ENCODE data around the gene PITPNC1.
"Not testable (repeated sequence)": the region's sequence is repeated elsewhere in the genome, so short reads cannot be mapped to it uniquely, and the experiment has no call there.

Gene PITPNC1

GRCh38 chr17:67459985-67460384, 82.9 kb downstream of the PITPNC1 start:
- DNase-seq (ENCODE audit: low read depth in 3 of 3), result no peak

DNA sequence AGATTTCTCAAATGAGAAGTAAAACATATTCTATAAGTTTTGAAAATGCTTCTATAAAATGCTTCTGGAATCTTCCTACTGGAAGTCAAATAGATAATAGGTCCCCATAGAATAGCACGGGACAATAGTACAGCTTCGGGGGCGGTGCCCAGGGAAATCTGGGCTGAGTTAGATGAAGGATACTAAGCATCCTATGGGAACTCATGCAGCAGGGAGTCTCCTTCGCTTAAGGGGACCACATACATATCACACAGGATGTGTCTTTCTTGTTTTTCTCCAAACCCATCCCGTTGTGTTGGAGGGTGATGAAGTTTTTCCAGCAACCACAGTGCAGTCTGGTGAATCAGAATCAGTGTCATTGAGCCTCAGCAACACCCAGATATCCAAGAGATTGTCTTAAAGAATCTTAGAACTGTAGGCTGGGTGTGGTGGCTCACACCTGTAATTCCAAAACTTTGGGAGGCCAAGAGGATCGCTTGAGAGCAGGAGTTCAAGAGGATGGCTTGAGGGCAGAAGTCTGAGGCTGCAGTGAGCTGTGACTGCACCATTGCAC, 84.2 kb downstream of the PITPNC1 start:
- DNase-seq (ENCODE audit: low read depth in 3 of 3), result peak in 1 of 3 experiments; percentile 14

DNA sequence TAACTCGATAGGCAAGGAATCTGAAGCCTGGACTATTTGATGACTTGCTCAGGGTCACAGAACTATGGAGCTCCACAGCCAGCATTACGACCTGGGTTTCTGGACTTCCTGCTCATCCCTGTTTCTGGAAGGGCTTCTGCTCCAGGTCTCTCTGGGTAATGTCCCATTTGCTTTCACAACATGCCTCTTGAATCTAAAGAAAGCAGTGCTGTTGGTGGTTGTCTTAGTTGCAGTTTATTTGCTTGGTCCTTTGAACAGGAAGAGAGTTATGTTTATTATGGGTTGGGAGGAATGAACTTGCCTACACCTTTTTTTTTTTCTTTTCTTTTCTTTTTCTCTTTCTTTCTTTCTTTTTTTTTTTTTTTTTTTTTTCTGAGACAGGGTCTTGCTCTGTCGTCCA, 84.8 kb downstream of the PITPNC1 start:
- DNase-seq (ENCODE audit: low read depth in 3 of 3), result no peak

DNA sequence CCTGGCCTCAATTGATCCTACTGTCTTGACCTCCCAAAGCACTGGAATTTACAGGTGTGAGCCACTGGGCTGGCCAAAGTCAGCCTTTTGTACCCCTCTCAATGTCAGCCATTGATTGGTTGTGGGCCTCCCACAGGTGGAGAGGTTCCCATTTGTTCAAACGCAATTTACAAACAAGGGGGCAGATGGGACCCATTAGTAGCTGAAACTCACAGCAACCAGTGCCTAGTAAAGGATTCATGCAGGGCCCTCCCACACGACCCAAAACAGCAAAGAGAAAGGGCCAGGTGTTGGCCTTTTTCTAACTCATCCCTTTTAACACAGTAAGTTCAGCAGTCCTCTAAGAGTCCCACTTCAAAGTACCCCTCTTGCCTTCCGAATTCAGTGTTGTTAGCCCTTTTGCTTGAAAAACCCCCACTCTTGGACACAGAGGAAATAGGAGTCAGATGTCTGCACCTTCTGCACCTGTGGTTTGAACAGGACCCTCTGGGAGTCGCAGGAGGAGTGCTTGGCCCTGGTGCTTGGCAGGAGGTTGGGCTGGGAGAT, 89.2 kb downstream of the PITPNC1 start:
- no peak for DNase-seq (ENCODE audit: low read depth in 3 of 3)

DNA sequence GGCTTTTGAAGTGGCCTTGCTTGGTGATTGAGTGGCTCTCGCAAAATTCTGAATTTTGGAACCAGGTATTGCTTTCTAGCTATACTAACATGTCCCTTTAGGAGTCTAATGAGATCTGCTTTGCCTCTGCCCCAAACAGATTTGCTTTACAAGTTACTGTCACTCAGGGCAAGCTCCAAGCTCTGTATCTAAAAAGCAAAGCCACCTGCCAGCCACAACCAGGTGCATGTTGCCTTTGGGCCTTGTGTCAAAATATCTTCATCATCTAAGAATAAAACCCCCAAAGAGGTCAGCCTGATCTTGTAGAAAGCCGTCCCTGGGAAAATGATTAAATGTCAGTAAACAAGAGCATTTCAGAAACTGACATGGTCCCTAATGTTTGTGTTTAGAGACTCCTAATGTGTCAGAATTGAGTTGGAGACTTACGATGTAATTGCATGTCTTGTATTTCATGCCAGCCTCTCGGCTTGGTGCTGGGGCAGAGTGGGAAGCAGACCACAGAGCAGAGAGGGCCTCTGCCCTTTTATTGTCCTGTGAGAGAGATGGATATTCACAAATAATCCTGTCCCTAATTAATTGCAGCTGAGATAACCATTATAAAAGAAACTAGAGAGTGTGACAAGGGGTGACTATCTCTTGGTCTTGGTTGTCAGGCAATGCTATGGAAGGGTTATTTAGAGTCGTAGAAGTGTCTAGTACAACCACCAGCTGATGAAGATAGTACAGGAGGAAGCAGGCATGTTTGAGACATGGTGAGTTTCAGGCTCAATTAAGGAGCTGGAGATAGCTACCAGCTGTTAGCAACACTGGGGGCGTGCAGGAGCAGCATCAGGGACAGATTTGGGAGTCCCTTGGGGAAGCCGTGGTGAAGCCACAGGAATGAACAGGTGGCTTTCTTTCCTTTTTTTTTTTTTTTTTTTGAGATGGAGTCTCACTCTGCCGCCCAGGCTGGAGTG, 90.7 kb downstream of the PITPNC1 start:
- DNase-seq (ENCODE audit: low read depth in 3 of 3), result no peak

GRCh38 chr17:67469208-67469980, 92.3 kb downstream of the PITPNC1 start:
- no peak for DNase-seq (ENCODE audit: low read depth in 3 of 3)

- no peak for DNase-seq (ENCODE audit: low read depth in 3 of 3)
Observed at GRCh38 chr17:67470163-67470562, 93.1 kb downstream of the PITPNC1 start.

- no peak for DNase-seq (ENCODE audit: low read depth in 3 of 3)
Observed at GRCh38 chr17:67471118-67471517, 94.0 kb downstream of the PITPNC1 start.

DNA sequence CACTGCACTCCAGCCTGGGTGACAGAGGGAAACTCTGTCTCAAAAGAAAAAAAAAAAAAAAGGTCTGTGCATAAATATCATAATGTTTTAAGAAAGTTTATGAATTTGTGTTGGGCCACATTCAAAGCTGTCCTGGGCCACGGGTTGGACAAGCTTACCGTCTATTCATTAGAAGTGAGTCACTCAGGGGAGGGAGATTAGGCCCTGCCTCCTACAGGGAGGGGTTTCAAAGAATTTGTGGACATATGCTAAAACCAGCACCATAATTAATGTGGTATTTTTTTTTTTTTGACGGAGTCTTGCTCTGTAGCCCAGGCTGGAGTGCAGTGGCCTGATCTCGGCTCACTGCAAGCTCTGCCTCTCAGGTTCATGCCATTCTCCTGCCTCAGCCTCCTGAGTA, 95.5 kb downstream of the PITPNC1 start:
- DNase-seq (ENCODE audit: low read depth in 3 of 3), result not testable (repeated sequence)

DNA sequence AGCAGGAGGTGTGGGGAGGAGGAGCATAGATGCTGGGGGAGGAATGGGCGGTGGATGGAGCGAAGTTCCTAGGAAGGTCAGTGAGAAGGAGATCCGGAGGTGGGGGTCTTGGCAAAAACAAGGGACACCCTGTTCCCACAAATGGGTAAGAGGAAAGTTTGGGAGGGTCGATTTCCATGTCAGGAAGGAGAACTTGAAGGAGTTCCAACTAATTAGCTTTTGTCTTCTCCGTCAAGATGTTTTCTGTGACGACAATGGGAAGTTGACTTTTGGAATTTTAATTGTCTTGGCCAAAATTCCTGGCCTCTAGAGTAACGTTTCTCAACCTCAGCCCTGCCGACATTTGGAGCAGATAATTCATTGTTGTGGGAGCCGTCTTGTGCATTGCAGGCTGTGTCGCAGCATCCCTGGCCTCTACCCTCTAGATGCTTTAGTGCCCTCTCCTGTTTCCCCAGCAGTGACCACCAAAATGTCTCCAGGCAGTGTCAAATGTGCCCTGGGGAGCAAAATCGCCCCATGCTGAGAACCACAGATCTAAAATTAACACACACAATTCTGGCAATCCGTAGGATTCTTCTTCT, 97.1 kb downstream of the PITPNC1 start:
- no peak for DNase-seq (ENCODE audit: low read depth in 3 of 3)

DNA sequence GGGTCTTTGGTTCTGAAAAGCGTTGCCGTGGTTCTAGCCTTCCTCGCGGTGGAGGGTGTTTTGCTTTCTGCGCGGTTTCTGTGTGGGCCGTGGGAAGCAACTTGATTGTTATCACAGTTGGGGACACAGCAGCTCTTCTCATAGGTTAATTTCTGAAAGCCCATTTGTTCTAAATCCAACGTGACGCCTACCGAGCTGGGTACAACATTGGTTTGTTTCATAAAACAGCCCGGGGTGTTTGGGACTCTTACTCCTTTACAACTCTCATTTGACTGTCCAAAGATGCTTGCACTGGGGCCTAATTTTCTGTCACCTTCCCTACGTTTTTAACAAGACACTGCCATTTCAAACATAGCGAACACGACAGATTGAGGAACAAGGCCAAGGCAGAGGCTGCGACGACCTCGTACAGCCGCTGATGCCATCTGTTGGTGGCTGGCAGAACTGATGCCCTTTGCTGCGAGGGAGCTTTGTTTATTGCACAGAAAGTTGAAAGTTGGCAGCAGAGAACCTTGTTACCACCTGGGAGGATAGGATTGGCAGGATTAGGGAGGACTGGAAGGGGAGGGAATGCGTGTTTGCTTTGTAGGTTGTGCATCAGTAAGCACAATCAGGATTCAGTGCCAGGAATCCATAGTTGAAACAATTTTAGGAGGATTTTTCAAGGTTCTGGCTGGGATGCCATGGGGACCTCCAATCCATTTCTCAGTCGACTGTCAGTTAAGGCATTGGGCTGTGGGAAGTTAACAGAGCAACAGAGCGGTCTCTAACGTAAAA, 98.3 kb downstream of the PITPNC1 start:
- peak; percentile 56 to 77 (median 74) for DNase-seq (ENCODE audit: low read depth in 3 of 3)

- no peak for DNase-seq (ENCODE audit: low read depth in 3 of 3)
Observed at GRCh38 chr17:67476787-67477335, 99.8 kb downstream of the PITPNC1 start.

GRCh38 chr17:67477687-67478086, 100.6 kb downstream of the PITPNC1 start:
- DNase-seq (ENCODE audit: low read depth in 3 of 3), result peak; percentile 23 to 45 (median 24)

DNA sequence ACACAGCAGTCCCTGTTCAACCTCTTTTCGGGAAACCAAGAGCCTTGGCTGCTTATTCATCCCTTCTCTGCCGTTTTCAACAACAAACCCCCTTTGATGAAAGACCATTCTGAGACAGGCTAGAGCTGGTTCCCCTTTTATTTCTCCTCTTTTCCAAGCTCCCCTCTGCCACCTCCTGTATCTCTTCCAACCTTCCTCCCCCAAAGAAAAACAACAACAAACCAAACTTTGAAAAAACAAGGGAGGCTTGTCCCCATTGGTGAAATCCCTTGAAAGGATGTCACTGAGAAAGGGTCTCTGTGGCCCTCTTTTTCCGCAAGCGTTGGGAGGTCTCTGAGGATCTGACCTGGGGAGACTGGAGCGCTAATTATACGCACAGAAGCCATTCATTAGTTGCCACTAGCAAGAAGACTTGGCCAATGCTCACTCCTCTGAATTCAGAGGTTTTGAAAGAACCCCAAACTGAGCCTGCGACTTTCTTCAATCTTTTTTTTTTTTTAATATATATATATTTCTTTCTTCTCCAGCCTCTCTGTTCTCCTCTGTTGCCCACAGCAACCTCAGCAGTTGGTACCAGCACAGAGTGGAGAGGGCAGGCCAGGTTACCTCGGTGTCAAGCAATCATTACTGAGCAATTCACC, 101.4 kb downstream of the PITPNC1 start:
- no peak for DNase-seq (ENCODE audit: low read depth in 3 of 3)

GRCh38 chr17:67479148-67479547, 102.1 kb downstream of the PITPNC1 start:
- no peak for DNase-seq (ENCODE audit: low read depth in 3 of 3)

DNA sequence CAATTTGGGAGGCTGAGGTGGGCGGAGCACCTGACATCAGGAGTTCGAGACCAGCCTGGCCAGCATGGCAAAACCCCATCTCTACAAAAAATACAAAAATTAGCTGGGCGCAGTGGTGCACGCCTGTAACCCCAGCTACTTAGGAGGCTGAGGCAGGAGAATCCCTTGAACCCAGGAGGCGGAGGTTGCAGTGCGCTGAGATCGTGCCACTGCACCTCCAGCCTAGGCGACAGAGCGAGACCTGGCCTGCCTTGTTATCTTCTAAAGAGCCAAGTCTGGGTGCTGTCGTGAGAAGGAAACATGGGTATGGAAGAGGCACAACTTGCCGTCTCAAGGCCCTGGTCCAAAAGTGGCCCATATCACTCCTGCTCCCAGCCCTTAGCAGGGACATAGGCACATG, 103.9 kb downstream of the PITPNC1 start:
- DNase-seq (ENCODE audit: low read depth in 3 of 3), result not testable (repeated sequence)

- DNase-seq (ENCODE audit: low read depth in 3 of 3), result no peak
Observed at GRCh38 chr17:67481808-67482207, 104.7 kb downstream of the PITPNC1 start.

DNA sequence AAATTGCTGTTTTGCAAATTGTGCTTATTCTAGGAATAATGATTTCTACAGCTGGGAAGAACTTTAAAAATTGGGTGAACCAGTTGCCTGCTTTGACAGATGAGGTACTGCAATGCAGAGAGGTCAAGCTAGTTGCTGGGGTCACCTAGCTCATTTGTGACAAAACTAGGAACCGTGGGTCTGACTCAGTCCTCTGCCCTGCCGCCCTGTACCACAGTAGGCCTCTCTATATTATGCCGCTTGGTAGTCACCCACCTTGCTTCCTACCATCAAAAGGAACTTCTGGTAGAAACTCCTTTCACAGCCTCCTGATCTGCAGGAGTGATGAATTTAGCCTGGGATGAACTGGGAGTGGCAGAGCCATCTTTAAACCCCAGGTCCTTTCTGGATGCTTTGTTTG, 105.7 kb downstream of the PITPNC1 start:
- DNase-seq (ENCODE audit: low read depth in 3 of 3), result no peak

DNA sequence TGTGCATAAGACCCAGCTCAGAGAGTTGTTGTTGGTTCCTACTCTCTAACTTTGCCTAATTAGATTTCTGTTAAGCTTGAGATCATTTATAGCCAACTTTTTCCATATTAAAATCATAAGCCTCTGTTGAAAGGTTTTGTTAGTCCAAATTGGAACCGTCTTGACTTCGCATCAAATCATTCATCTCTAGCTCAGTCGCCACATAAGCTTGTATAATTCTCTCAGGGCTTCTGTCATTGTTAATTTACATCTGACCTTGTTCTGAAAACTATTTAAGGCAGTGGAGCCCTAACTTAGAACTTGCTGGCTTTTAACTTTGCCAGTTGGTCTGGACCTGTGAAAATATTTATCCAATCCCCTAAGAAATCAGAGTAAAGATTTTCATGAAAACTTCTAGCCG, 107.2 kb downstream of the PITPNC1 start:
- no peak for DNase-seq (ENCODE audit: low read depth in 3 of 3)

- DNase-seq (ENCODE audit: low read depth in 3 of 3), result no peak
Observed at GRCh38 chr17:67485666-67486065, 108.6 kb downstream of the PITPNC1 start.

All from stimulated activated CD4-positive, alpha-beta T cell treated with anti-CD3 and anti-CD28 coated beads, TNF-alpha, amount 100 ng/mL, for 4 hours (primary cell).